AG20443 (cell line): ENCODE measurements around the gene RBM20.
"Not testable (repeated sequence)": the region's sequence is repeated elsewhere in the genome, so short reads cannot be mapped to it uniquely, and the experiment has no call there.

ENCODE experiments used
- DNase-seq: peaks from one replicate; pipeline ENCODE4 v3.0.0; 2012; ENCODE audit warnings: low spot score, mixed read lengths

Gene RBM20

DNA sequence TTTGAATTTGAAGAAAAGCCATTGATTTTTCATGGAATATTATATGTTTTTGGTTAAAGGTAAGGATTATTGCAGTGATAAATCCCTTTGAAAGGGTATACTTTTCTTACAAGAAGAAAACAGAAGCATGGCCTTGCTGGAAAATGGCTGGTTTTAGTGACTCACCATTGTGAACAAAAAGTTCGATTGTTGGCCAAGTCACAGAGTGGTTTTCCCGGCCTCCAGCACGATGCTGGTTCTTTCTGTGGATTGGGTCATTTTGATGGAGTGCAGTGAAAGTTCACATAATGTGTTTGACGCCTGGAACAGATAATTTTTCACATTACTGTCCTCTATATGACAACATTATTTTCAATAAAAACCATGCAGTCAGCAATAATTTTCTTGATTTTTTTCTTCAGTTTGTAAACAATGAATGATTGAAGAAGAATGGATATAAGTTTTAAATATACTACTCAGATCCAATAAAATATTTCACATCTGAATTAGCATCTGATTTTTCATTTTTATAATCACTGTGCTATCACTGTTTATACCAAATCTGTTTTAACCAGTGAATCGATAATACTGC lies 60.9 kb downstream of the RBM20 start:
- no peak for DNase-seq

GRCh38 chr10:110705596-110705995 lies 61.5 kb downstream of the RBM20 start:
- not testable (repeated sequence) for DNase-seq

GRCh38 chr10:110706690-110707098 lies 62.6 kb downstream of the RBM20 start:
- DNase-seq: peak; percentile 85

GRCh38 chr10:110708776-110709443 lies 64.8 kb downstream of the RBM20 start:
- DNase-seq: no peak

GRCh38 chr10:110709444-110709828 lies 65.3 kb downstream of the RBM20 start:
- no peak for DNase-seq

- no peak for DNase-seq
These were observed 65.9 kb downstream of the RBM20 start for GRCh38 chr10:110709964-110710587.

DNA sequence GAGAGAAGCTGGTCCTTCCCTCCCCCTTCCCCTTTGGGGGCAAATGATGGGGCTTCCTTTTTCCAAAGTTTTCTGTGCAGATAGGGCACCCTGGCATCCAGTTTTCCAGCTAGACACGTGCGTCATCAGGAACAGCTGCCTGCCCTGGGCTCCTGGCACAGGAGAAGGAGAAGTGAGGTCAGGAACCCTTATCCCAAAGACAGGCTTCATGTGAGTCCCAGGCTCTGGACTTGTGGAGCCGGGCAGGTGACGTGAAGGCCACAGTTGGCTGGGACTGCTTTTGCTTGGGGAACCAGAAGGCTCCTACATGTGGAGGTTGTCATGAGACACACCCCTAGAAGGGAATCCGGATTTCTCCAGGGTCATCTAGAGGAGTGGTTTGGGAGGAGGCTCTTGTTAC lies 66.5 kb downstream of the RBM20 start:
- DNase-seq: no peak

DNA sequence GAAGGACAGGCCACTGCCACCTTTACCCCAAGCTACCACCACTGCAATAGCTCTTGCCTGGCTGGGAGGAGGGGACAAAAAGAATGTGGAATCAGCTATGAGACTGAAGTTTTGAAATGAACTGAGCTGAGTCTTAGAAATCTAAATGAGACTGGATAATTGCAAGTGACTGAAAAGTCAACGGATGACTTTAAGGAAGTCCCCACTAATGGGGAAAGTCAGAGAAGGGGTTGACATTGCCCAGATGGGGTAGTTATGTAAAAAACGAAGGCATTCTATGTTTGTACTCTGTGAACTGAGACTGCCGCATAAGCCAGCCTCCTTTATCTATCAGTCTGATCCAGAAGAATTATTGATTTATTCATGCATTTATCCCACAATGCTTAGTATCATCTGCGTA lies 67.2 kb downstream of the RBM20 start:
- DNase-seq: no peak

GRCh38 chr10:110714356-110714755 lies 70.2 kb downstream of the RBM20 start:
- DNase-seq: no peak

GRCh38 chr10:110717781-110718589 lies 73.8 kb downstream of the RBM20 start:
- no peak for DNase-seq

DNA sequence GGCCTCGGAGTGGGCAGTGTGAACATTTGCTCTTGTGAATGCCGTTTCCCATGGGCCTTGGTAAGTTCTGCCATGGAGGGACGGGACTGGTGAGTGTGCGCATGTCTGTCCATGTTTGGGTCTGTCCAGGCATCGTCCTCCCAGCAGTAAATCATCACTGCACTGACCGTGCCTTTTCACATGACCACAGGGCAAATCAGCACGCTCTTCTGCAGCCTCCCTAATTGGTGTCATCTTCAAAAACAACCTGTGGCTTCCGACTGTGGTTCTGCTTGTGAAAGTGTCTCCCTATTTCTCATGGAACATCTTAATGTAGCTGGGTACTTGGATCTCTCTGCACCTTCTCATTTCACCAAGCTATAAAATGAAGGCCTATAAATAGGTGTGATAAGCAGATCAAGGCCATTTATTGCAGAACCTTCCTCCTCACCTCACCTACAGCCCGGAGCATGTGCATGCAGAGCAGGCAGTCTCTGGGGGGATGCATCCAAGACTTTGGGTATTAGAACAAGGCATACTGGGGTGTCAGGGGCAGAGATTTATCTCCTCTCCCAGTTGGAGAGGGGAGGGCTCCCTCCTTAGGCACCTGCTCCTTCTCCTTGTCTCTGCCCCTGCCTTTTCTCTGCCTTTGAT lies 77.4 kb downstream of the RBM20 start:
- DNase-seq: no peak

- DNase-seq: no peak
These were observed 79.2 kb downstream of the RBM20 start for GRCh38 chr10:110723224-110723891.

DNA sequence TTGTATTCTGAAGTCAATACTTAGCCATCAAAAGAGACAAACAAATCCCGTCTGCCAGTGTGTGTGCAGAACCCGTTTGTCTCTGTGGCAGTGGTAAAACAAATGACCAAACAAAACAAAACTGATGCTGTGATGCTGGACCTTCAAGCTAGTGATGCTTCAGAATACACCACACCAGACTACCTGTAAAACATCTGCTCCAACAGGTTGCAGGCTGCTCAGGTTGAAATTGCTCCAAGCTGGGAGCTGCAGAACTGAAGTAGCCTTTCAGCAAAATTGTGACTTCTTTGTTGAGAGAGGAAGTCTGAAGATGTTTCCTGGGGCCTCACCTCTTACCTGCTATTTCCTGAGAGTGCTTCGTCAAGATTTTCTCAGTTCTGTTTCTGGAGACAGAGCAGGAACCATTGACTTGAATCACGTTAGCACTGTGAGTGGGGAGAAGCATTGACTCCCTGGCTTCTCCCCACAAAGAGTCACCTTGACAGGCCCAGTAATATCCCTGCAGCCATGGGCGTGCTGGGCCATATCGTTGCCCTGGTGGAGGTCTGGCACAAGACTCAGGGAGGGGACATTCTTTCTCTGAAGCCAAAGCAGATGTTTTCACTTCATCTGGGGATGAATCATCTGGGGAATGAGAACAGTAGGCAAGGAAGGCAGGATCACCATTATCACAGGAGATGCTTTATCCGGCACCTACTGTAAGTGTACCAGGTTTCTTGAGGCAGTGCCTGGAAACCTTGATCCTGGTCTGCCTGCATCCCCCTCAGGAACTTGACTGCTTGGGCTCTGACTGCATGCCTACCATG lies 80.2 kb downstream of the RBM20 start:
- DNase-seq: peak; percentile 40

GRCh38 chr10:110724937-110725336 lies 80.8 kb downstream of the RBM20 start:
- no peak for DNase-seq

GRCh38 chr10:110725801-110726630 lies 81.9 kb downstream of the RBM20 start:
- DNase-seq: peak; percentile 45

- DNase-seq: not testable (repeated sequence)
These were observed 83.6 kb downstream of the RBM20 start for GRCh38 chr10:110727785-110728184.

DNA sequence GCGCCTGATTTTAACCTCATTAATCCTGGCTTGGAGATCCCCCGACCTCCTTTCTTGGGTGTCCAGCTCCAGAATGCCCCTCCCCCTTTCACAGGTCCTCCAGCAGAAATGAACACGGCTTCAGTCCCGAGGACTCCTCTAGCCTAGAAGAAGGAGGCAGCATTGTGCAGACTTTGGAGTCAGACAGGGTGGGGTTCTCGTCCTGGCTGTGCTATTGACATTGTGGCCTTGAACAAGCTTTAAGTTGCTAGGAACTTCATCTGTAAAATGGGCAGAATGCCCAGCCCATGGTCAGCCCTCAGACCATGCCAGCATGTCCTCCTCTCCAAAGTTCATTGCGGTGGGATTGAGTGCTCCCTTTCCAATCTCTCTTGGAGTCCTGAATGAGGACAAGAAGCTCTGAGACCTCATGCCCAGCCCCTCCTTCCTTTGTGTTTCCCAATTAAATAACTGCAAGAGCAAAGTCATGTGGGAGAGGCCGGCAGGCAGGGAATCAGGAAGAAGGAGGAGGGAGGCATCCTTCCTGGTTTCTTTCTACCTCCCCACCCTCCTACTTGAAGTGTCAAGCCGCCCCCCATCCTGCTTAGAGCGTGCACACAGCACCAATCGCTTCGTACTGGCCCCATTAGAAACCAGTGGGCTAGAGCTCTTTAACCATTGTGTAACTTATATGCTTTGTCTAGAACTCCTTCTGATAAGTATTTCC lies 86.4 kb downstream of the RBM20 start:
- DNase-seq: no peak

- no peak for DNase-seq
These were observed 89.2 kb downstream of the RBM20 start for GRCh38 chr10:110733218-110733952.

- no peak for DNase-seq
These were observed 91.5 kb downstream of the RBM20 start for GRCh38 chr10:110735620-110736027.
